Neural progenitor cell (in vitro differentiated cells): ENCODE results near the gene TRPC6.

Experiments
- EZH2 ChIP-seq: fragments of 200-600 bp; sonication (generic); IDR thresholded peaks from 2 replicates; pipeline ENCODE4 v1.6.1; 2017; ENCODE audit warnings: antibody characterized with exemption, mild to moderate bottlenecking, moderate library complexity
- TF ChIP-seq, protein P1 (sequence below): fragments of 200-600 bp; sonication (generic); IDR thresholded peaks from 2 replicates; pipeline ENCODE4 v1.5.1; 2017; ENCODE audit warnings: antibody characterized with exemption, mild to moderate bottlenecking

GRCh38 chr11:101508370-101508769 is 75.4 kb downstream of the TRPC6 start:
- TF ChIP-seq, protein P1, sequence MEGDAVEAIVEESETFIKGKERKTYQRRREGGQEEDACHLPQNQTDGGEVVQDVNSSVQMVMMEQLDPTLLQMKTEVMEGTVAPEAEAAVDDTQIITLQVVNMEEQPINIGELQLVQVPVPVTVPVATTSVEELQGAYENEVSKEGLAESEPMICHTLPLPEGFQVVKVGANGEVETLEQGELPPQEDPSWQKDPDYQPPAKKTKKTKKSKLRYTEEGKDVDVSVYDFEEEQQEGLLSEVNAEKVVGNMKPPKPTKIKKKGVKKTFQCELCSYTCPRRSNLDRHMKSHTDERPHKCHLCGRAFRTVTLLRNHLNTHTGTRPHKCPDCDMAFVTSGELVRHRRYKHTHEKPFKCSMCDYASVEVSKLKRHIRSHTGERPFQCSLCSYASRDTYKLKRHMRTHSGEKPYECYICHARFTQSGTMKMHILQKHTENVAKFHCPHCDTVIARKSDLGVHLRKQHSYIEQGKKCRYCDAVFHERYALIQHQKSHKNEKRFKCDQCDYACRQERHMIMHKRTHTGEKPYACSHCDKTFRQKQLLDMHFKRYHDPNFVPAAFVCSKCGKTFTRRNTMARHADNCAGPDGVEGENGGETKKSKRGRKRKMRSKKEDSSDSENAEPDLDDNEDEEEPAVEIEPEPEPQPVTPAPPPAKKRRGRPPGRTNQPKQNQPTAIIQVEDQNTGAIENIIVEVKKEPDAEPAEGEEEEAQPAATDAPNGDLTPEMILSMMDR = no peak
- no peak for TF ChIP-seq EZH2
